ENCODE data around the gene USP31. TPM values are rescaled to one million over a fixed set of nuclear protein-coding genes. Genes with fewer than 3 reads are reported as not detected.
A peak's percentile ranks its signal among the peaks of the same experiment; 100 is the strongest.

USP31 gene
- 10 to 100 TPM; 34.3 to 44.0 (median 37.3) TPM for total RNA-seq
- polyA plus RNA-seq = 12.8 TPM
- long read RNA-seq, donor 1, full-length matches to known transcripts = 7 of 87 reads
- long read RNA-seq, donor 1, partial matches to known transcripts = 61 of 87 reads
- long read RNA-seq, donor 1, other reads (novel, unspliced or antisense) = 19 of 87 reads
- long read RNA-seq, donor 2, full-length matches to known transcripts = 2 of 37 reads
- long read RNA-seq, donor 2, partial matches to known transcripts = 27 of 37 reads
- long read RNA-seq, donor 2, other reads (novel, unspliced or antisense) = 8 of 37 reads
- long read RNA-seq, donor 3, partial matches to known transcripts = 8 of 23 reads
- long read RNA-seq, donor 3, other reads (novel, unspliced or antisense) = 15 of 23 reads
- long read RNA-seq, donor 4, full-length matches to known transcripts = 3 of 22 reads
- long read RNA-seq, donor 4, partial matches to known transcripts = 17 of 22 reads
- long read RNA-seq, donor 4, other reads (novel, unspliced or antisense) = 2 of 22 reads

- no peaks in the 10 kb centered on the region for H3K27me3 ChIP-seq (ENCODE audit: control insufficient read depth, insufficient read depth)
- WGBS = under 1% methylated on average over 75 of the region's 75 CpGs
- peak within 1 kb of the TSS; percentile 85 for H3K27ac ChIP-seq (ENCODE audit: low read length)
- intact Hi-C loops (cut with DNase I) = loop anchor here in 2 of 4 donors (5.0 kb wide), 2 partner anchors 62 to 67 kb away; no protein-coding TSS in a partner anchor
- H3K4me3 ChIP-seq (ENCODE audit: low read length) = peak within 1 kb of the TSS; percentile 83
- ATAC-seq (peak; percentile 99), DNase-seq (peak; percentile 97 to 99 (median 98))
- H3K4me1 ChIP-seq (ENCODE audit: control insufficient read depth, insufficient read depth, low read length) = peaks cover 5% of the 10 kb centered on the region
- no peaks in the 10 kb centered on the region for H3K9me3 ChIP-seq (ENCODE audit: control insufficient read depth, low read length)
Measured at GRCh38 chr16:23149267-23149992, at the start of gene USP31. Gene USP31, minus strand, starts transcription at chr16:23149452. Its CDS starts 182 bp downstream, at chr16:23149270.

GRCh38 chr16:23196539-23196938 lies 47.3 kb upstream of the USP31 start:
- H3K27ac ChIP-seq (ENCODE audit: low read length) = no peak overlapping the region
- peaks cover 7% of the 10 kb centered on the region for H3K4me1 ChIP-seq (ENCODE audit: control insufficient read depth, insufficient read depth, low read length)
- WGBS = 53% methylated on average over 5 of the region's 5 CpGs
- ATAC-seq (no peak), DNase-seq (no peak)
- no peaks in the 10 kb centered on the region for H3K27me3 ChIP-seq (ENCODE audit: control insufficient read depth, insufficient read depth)
- no peaks in the 10 kb centered on the region for H3K9me3 ChIP-seq (ENCODE audit: control insufficient read depth, low read length)
- H3K4me3 ChIP-seq (ENCODE audit: low read length) = no peak overlapping the region
- intact Hi-C loops (cut with DNase I) = no loop called here

- Histone ChIP-seq H3K4me3 (ENCODE audit: low read length) (no peak overlapping the region), H3K27me3 (ENCODE audit: control insufficient read depth, insufficient read depth) (no peaks in the 10 kb centered on the region), H3K27ac (ENCODE audit: low read length) (no peak overlapping the region), H3K9me3 (ENCODE audit: control insufficient read depth, low read length) (no peaks in the 10 kb centered on the region), H3K4me1 (ENCODE audit: control insufficient read depth, insufficient read depth, low read length) (peaks cover 7% of the 10 kb centered on the region)
- DNase-seq (no peak), ATAC-seq (peak in 1 of 2 donors; percentile 54)
- intact Hi-C loops (cut with DNase I) = no loop called here
- WGBS = 46% methylated on average over 3 of the region's 3 CpGs
Measured at GRCh38 chr16:23195366-23195978, 46.2 kb upstream of the USP31 start.

GRCh38 chr16:23194497-23195221 lies 45.4 kb upstream of the USP31 start:
- Histone ChIP-seq H3K4me3 (ENCODE audit: low read length) (no peak overlapping the region), H3K27ac (ENCODE audit: low read length) (peak overlapping the region; percentile 18), H3K27me3 (ENCODE audit: control insufficient read depth, insufficient read depth) (no peaks in the 10 kb centered on the region), H3K9me3 (ENCODE audit: control insufficient read depth, low read length) (no peaks in the 10 kb centered on the region), H3K4me1 (ENCODE audit: control insufficient read depth, insufficient read depth, low read length) (peaks cover 7% of the 10 kb centered on the region)
- DNase-seq (no peak), ATAC-seq (peak in 1 of 2 donors; percentile 40)
- intact Hi-C loops (cut with DNase I) = no loop called here
- 48% methylated on average over 9 of the region's 9 CpGs for WGBS

- Histone ChIP-seq H3K4me3 (ENCODE audit: low read length) (no peak overlapping the region), H3K27me3 (ENCODE audit: control insufficient read depth, insufficient read depth) (no peaks in the 10 kb centered on the region), H3K9me3 (ENCODE audit: control insufficient read depth, low read length) (no peaks in the 10 kb centered on the region), H3K4me1 (ENCODE audit: control insufficient read depth, insufficient read depth, low read length) (no peaks in the 10 kb centered on the region), H3K27ac (ENCODE audit: low read length) (no peak overlapping the region)
- intact Hi-C loops (cut with DNase I) = loop anchor here in 1 of 4 donors (5.0 kb wide), 1 partner anchor 243 kb away; no protein-coding TSS in a partner anchor
- DNase-seq = no peak
- ATAC-seq = no peak
- 89% methylated on average over 2 of the region's 2 CpGs for WGBS
Measured at GRCh38 chr16:23188911-23189310, 39.7 kb upstream of the USP31 start.

GRCh38 chr16:23187341-23187740 lies 38.1 kb upstream of the USP31 start:
- Histone ChIP-seq H3K4me1 (ENCODE audit: control insufficient read depth, insufficient read depth, low read length) (peaks cover 7% of the 10 kb centered on the region), H3K27ac (ENCODE audit: low read length) (no peak overlapping the region), H3K27me3 (ENCODE audit: control insufficient read depth, insufficient read depth) (no peaks in the 10 kb centered on the region), H3K9me3 (ENCODE audit: control insufficient read depth, low read length) (no peaks in the 10 kb centered on the region), H3K4me3 (ENCODE audit: low read length) (no peak overlapping the region)
- intact Hi-C loops (cut with DNase I) = loop anchor here in 1 of 4 donors (5.0 kb wide), 1 partner anchor 245 kb away; no protein-coding TSS in a partner anchor
- 66% methylated on average over 3 of the region's 3 CpGs for whole genome bisulfite sequencing
- DNase-seq (no peak), ATAC-seq (no peak)

GRCh38 chr16:23186171-23186570 lies 36.9 kb upstream of the USP31 start:
- Histone ChIP-seq H3K27ac (ENCODE audit: low read length) (no peak overlapping the region), H3K9me3 (ENCODE audit: control insufficient read depth, low read length) (no peaks in the 10 kb centered on the region), H3K4me3 (ENCODE audit: low read length) (no peak overlapping the region), H3K4me1 (ENCODE audit: control insufficient read depth, insufficient read depth, low read length) (peaks cover 7% of the 10 kb centered on the region), H3K27me3 (ENCODE audit: control insufficient read depth, insufficient read depth) (no peaks in the 10 kb centered on the region)
- WGBS = 64% methylated on average over 24 of the region's 24 CpGs
- intact Hi-C loops (cut with DNase I) = loop anchor here in 1 of 4 donors (5.0 kb wide), 1 partner anchor 246 kb away; no protein-coding TSS in a partner anchor
- DNase-seq (no peak), ATAC-seq (no peak)

- WGBS = 22% methylated on average over 11 of the region's 11 CpGs
- no peaks in the 10 kb centered on the region for H3K27me3 ChIP-seq (ENCODE audit: control insufficient read depth, insufficient read depth)
- peak in 1 of 2 donors; percentile 58 for ATAC-seq
- no peak overlapping the region for H3K27ac ChIP-seq (ENCODE audit: low read length)
- intact Hi-C loops (cut with DNase I) = loop anchor here in 1 of 4 donors (5.0 kb wide), 1 partner anchor 247 kb away; no protein-coding TSS in a partner anchor
- H3K4me3 ChIP-seq (ENCODE audit: low read length) = no peak overlapping the region
- H3K4me1 ChIP-seq (ENCODE audit: control insufficient read depth, insufficient read depth, low read length) = peaks cover 7% of the 10 kb centered on the region
- H3K9me3 ChIP-seq (ENCODE audit: control insufficient read depth, low read length) = no peaks in the 10 kb centered on the region
- DNase-seq = no peak
Measured at GRCh38 chr16:23185656-23186055, 36.4 kb upstream of the USP31 start.

- 20% methylated on average over 4 of the region's 4 CpGs for WGBS
- Histone ChIP-seq H3K4me3 (ENCODE audit: low read length) (no peak overlapping the region), H3K27ac (ENCODE audit: low read length) (no peak overlapping the region), H3K27me3 (ENCODE audit: control insufficient read depth, insufficient read depth) (no peaks in the 10 kb centered on the region), H3K4me1 (ENCODE audit: control insufficient read depth, insufficient read depth, low read length) (peaks cover 7% of the 10 kb centered on the region), H3K9me3 (ENCODE audit: control insufficient read depth, low read length) (no peaks in the 10 kb centered on the region)
- DNase-seq = no peak
- no peak for ATAC-seq
- intact Hi-C loops (cut with DNase I) = loop anchor here in 3 of 4 donors (2.0 to 5.0 kb wide), 2 partner anchors 249 to 251 kb away; no protein-coding TSS in a partner anchor
Measured at GRCh38 chr16:23183543-23183862, 34.3 kb upstream of the USP31 start.
